GM18519 (cell line): ENCODE data around the gene MUSK.
"Not testable (repeated sequence)": the region's sequence is repeated elsewhere in the genome, so short reads cannot be mapped to it uniquely, and the experiment has no call there.

ENCODE experiments used
- ATAC-seq: cut with Tn5 transposase; IDR thresholded peaks from one replicate; pipeline ENCODE4 v1.9.1; 2021; ENCODE audit warnings: mild to moderate bottlenecking, moderate library complexity; ENCODE audit not compliant: unreplicated experiment, low FRiP score

Gene MUSK

GRCh38 chr9:110753731-110754231 lies 85.2 kb downstream of the MUSK start:
- no peak for ATAC-seq

DNA sequence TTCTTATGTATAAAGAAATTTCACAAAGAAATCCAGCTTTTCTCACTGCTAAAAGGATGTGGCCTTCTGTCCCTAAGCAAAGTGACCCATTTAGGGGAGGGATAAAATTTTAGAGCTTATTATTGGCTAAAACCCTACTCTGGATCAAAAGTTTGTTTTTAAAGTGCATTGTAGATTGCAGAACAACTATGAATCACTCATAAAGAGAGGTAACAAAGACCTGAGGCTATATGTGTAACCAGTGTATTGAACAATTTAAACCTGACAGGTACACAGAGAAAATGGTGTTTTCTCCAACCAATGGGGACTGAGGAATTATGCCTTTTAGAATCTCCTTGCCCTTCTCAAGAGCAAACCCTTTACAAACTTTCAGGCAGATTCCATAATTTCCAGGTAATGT lies 86.6 kb downstream of the MUSK start:
- no peak for ATAC-seq

DNA sequence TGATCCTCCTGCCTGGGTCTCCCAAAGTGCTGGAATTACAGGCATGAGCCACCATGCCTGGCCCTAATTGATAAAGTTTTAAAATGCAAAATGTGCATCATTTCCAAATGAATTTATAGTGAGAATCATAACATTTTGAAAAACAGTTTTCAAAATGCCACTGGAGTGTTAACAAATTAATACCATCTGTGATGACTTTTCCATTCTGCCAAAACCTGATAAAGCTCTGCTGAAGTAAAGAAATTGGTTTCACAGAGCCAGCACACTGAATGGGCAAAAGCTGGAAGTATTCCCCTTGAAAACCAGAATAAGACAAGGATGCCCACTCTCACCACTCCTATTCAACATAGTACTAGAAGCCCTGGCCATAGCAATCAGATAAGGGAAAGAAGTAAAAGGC lies 89.6 kb downstream of the MUSK start:
- ATAC-seq = no peak

DNA sequence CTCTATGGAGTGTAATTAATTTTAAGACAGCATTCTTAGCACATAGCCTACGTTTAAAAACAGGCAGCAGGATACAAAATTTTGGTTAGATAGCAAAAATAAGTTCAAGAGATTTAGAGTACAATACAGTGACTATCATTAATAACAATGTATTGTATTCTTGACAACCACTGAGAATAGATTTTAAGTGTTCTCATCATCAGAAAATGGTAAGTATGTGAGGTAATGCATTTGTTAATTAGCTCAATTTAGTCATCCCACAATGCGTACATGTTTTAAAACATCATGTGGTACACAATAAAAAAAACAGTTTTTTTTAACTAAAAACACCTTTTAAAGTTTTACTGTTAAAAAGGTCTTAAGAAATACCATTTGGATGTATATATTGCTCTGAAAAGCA lies 94.2 kb downstream of the MUSK start:
- no peak for ATAC-seq

- ATAC-seq = no peak
Measured at GRCh38 chr9:110763568-110763967, 95.0 kb downstream of the MUSK start.

DNA sequence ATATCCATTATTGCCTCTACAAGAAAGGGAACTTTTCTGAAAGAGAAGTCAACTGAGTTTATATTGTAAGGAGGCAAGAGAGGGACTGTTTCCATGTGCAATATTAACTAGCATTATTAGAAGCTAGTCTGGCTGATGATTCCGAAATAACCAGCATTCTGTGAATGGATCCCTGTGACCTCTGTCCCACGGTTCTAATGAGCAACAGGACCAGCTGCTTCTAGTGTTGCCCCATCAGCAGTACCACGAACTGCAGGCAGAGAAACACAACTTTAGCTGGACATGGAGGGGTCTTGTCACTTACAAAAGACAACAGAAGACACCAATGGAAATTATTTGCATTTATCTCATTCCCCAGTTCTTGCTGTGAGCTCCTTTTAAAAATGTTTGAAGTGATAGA lies 95.4 kb downstream of the MUSK start:
- ATAC-seq = no peak

DNA sequence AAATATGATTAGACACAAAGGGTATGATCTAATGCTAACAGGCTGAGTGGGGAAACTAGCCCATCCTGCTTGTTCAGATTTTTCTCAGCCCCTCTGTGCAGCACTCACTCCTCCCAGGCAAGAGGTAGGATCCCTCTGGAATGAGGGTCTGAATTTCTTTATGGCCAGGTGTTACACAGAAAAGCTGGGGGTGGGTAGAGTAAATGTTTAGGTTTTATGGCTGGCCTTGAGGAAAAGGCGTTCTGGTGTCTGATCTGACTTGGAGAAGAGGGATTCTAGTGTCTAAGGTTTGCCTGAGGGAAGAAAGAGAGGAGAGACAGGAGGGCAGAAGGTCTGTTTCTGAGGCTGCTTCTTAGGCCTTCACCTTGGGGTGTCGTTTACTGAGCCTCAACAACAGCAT lies 97.3 kb downstream of the MUSK start:
- no peak for ATAC-seq

GRCh38 chr9:110767559-110768063 lies 99.0 kb downstream of the MUSK start:
- ATAC-seq = no peak

- no peak for ATAC-seq
Measured at GRCh38 chr9:110768886-110769285, 100.3 kb downstream of the MUSK start.

DNA sequence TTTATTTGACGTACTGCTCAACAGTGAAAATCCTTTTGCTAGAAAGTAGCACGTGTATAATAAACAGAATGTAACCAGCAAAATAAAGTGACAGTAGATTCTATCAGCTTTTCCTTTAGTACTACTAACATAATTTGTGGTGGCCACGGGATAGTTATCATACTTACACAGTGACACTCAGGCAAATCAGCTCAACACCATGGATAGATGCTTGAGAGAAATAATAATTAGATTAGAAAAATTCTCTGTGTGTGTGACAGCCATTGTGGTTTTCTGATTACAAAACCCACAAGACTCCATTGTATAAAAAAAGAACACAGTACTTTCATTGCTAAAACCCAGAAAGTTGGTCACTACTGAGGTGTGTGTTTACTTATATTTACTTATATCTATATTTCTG lies 101.1 kb downstream of the MUSK start:
- no peak for ATAC-seq

- no peak for ATAC-seq
Measured at GRCh38 chr9:110775724-110776123, 107.1 kb downstream of the MUSK start.

DNA sequence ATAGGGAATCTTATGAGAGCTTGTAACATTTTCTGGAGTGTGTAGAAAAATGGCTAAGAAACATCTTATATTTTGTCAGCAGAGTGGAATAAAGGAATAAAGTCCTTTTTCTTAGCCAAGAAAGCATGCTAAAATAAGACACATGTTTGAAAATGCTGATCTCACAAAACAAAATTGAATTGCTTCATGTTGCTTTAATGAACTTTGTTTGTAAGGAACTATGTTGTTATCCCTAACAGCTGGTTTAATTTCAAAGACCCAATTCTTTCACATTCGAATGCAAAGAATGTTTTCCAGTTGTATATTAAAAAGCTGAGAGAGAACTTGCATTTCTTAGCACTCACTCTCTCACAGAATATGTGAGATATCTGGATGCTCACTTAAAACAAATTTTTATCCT lies 107.6 kb downstream of the MUSK start:
- no peak for ATAC-seq

GRCh38 chr9:110777196-110777875 lies 108.7 kb downstream of the MUSK start:
- no peak for ATAC-seq

- no peak for ATAC-seq
Measured at GRCh38 chr9:110777876-110778215, 109.3 kb downstream of the MUSK start.

GRCh38 chr9:110782701-110783100 lies 114.1 kb downstream of the MUSK start:
- no peak for ATAC-seq

DNA sequence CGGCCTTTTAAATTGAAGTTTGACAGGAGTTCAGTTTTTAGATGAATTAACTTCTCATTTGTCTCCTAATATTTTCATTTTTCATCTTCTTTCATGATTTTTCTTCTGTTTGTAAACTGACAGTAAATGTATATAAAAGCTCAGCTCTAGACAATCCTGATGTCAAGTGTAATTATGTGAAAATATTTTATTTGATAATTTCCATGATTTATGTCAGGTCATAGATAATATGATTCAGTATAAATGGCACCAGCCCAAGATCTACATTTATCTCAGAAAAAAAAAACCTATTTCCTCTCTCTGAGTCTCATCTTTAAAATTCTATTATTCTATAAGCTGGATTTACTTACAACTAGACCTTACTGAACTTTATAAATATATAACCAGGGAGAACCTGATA lies 115.7 kb downstream of the MUSK start:
- ATAC-seq = no peak

- ATAC-seq = no peak
Measured at GRCh38 chr9:110785166-110785565, 116.6 kb downstream of the MUSK start.

- ATAC-seq = not testable (repeated sequence)
Measured at GRCh38 chr9:110788396-110788795, 119.8 kb downstream of the MUSK start.

GRCh38 chr9:110788871-110789270 lies 120.3 kb downstream of the MUSK start:
- no peak for ATAC-seq

DNA sequence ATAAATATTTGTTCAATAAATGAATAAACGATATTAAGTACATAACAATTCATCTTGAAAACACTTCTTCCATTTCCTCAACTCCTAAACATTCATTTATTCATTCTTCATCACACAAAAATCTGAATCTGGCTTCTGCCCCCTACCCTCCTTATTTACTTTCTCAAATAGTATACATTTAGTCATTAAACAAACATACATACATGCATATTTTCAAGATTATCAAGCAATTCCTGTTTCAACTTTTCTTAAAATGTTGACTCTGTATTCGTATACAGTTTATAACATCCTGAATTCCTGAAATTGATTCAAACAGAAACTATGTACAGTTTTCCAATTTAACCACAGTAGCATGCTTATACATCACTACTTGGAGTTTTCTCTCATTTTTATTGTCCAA lies 129.0 kb downstream of the MUSK start:
- ATAC-seq = no peak

DNA sequence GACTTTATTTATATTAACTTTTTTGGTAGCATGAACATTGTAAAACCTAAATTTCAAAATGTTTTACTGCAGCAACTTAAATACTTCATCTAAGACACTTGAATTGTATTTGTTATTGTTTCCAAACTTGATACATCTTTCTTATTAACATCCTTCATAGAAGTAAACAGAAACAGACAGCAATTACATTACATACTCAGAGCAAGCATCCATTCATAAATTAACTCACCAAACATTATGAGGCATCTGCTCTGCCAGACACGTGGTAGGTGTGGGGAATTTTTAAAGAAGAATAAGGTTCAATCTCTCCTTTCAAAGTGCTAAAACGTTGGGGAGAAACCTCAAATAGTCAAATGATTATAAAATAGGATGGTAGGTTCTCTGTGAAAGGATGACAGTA lies 130.8 kb downstream of the MUSK start:
- no peak for ATAC-seq

DNA sequence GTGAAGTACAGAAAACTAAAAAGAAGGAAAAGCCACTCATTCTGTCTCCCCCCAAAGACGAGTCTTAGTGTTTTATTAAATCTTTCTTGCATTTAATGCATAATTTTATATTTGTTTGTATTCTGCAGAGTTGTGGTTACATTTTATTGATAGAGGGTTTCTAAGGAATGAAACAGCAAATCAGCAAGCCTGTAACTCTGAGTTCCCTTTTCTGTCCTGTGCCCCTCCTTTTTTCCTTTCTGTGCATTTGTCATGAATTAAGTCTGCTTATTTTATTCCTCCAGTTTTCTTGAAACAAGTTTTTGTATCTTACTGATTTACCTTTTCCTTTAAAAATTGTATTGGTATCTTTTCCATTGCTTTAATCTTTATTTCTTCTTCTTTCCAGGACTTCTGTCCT lies 132.8 kb downstream of the MUSK start:
- ATAC-seq = no peak
